NCI-H446 (cell line): ENCODE measurements around the gene HS3ST5.
A peak's percentile ranks its signal among the peaks of the same experiment; 100 is the strongest.
"Not testable (repeated sequence)": the region's sequence is repeated elsewhere in the genome, so short reads cannot be mapped to it uniquely, and the experiment has no call there.

ENCODE experiments used
- DNase-seq, 2 experiments: peaks; one replicate each; lab custom pipeline; 2025; lab: John Stamatoyannopoulos, UW

The HS3ST5 gene

DNA sequence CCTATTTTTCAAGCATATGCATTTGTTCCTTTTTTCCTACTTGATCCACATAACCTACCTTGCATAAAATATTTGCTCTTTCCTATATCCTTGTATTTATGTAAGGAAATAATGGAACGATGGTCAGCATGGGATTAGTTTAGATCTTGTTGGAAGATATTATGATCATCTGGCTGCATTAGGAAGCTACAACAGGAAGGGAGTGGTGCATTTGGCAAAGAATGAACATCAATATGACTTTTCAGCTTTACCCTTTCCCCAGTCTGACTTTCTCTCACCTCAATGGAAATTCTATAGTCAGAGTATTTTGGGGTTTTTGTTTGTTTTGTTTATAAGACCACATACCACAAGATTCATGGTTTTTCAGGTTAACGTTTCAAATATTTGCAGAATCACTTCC lies 66.0 kb downstream of the HS3ST5 start:
- no peak for DNase-seq

DNA sequence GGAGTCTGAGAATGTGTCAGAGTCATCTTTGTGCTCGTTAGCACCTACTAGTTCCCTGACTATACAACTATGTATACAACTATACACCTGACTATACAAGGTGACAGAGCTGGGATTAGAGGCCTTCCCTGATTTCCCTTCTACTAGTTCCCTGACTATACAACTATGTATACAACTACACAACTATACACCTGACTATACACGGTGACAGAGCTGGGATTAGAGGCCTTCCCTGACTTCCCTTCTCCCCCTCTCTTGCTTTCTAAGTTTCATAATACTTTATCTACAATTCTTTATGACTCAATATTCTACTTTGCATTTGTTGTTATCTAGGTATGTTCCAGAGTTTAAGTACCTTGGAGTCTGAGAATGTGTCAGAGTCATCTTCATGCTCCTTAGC lies 68.0 kb downstream of the HS3ST5 start:
- DNase-seq = no peak

DNA sequence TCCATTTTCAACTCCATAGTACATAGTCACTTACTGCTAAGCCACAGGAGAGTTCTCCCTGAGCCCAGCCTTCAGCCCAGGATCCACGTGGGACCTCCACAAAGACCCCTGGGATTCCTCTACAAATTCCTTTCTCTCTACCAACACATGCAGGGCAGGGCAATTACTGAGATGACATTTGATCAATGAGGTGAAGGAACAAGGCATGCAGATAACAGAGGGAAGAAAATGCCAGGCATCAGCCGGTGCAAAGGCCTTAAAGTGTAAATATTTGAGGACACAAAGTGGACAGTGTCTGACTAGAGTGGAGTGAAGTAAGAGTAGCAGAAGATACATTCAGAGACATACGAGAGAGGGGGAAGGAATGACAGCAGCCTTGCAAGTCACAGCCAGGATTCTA lies 70.2 kb downstream of the HS3ST5 start:
- no peak for DNase-seq

DNA sequence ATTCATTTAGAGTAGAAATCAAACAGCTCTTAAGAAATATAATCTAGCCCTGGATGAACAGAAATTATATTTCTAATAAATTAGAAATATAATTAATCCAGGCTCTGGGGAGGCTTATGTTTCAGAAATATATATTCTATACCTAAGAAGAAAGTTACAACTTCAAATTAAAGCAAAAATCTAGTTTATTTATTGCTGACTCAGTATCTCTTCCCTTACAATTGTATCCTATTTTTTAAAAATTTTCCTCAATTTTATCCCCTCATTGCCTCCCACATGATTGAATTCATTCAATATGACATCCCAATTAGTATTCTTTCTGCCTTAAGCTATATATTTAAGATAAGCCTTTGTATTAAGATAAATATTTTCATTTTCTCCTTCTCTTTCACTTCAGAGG lies 71.4 kb downstream of the HS3ST5 start:
- DNase-seq = no peak

DNA sequence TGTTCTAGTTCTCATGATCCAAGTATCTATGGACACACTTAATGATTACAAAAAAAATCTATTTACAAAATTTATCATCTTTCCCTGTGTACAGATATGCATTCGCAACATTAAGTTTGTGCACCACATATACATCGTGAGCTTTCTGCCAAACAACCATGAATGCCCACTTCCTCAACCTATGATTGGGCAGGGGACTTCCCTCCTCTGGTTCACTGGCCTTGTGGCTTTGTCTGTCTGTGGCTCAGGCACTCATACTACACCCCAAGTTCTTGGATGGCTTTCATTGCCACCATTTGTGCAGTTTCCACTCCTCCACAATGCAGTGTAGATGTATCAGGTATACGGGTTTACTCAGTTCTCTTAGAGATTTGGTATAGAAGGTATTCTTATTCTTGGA lies 74.9 kb downstream of the HS3ST5 start:
- no peak for DNase-seq

DNA sequence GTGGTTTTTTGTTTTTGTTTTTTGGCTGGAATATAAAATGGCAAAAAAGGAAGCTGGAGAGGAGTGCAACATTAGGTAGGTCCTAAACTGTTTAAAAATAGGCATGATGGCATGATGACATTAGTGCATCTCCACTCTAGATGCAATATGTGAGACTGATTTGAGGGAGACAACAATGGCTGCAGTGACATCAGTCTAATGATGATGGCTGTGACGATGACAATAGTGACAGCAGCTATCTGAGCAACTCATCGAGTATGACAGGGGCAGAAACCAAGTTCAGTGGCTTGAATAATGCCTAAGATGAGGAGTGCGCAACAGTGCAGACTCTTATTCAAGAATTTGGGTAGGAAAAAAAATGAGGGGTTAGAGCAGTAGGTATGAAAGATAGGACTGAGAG lies 82.0 kb downstream of the HS3ST5 start:
- no peak for DNase-seq

DNA sequence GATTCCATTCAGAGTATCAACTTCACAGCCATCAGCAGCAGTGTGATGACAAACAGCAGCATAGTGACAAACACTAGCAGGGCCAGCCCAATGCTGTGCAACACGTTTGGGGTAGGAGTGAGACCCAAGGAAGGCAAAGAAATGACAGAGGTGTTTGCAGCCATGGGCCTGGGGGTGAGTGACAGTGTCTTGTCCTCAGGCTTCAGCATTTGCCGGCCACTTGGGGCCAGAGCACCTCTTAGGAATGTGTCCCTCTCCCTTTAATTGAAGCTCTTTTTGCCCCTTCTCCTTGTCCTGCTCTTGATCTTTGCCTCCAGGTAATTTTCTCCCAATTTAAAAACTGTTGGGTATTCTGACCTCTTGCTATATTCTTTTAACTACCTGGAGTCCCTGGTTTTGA lies 84.4 kb downstream of the HS3ST5 start:
- no peak for DNase-seq

DNA sequence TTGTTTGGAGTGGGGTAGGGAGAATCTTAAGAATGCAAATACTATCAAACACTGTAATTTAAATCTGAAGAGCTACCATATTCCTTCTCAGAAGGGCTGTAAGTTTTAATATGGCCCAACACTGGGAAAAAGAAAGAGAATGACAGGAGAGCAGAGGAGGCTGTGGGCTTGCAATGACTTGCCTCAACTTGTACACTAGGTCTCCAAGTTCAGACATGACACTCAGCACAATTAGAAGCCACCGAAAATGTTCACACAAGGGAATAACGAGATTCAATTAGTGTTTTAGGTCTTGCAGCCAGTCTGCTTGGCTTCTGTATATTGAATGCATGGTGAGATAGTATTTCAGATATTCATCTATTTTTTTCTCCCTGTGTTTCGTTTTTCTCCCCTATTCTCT lies 89.4 kb downstream of the HS3ST5 start:
- DNase-seq = no peak

DNA sequence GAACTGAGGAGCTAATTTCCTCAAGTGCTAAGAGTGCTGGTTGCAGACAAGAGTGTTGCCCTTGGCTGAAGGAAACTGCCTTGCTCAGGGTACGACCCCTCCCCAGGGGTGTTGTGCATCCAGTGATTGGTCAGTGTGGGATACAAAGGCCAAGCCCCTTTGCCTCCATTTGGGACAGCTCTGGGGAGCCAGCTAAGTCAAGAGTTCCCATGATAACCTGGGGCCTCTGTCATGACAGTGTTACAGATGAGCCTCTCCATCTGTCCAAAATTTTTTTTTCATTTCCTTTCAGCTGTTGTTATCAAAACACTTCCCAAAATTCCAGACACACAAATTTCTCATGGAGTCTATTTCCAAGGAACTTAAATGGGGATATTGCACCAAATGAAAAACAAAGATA lies 93.3 kb downstream of the HS3ST5 start:
- no peak for DNase-seq

DNA sequence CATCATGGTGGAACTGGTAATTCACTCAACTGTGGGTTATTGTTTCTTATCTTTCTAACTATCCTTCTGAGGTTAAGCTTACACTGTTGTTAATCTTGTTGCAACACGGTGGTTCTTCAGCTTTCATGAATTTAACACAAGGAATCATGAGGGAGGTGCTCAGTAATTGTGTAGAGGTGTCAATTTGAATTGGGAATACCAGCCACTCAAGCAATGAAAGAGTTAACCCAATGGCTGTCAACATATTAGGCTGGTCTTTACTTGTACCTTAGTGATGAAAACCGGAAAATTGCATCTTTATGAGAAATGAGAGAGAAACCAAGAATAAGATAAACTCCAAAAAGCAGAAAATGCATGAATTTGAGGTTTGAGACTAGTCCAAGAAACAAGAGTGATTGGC lies 95.7 kb downstream of the HS3ST5 start:
- no peak for DNase-seq

DNA sequence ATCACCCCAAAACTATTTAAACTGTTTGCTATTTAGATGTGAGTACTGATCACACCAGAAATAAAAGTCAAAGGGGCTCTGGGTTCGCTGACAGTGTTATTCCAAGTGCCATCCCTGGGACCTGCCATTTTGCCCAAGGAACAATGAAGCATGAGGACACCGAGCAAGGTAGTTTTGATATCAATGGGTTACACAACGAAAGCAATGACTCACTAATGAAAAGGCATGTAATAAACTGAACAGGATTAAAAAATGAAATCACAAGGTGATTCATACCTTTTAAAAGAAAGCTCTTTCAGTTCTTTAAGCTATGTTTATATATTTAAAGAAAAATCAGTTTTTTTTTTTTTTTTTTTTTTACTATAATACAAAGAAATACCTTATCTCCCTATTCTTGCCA lies 102.0 kb downstream of the HS3ST5 start:
- DNase-seq = no peak

DNA sequence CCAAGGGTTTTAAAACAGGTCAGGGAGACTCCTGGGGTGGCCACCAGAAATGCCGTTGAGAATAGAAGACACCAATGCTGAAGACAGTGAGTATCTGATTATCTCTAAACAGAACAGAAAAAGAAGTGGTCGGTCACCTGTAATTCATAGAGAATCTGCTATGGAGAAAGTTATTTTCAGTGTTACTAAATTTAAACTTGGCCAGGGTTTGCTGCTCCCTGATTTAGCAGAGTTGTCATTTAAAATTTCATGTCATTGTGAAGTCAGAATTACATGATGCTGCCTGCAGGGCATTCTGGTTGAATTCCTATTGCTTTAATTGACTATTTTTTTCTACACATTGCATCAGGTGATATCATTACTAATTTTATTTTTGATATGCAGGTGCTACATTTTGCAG lies 114.1 kb downstream of the HS3ST5 start:
- no peak for DNase-seq

DNA sequence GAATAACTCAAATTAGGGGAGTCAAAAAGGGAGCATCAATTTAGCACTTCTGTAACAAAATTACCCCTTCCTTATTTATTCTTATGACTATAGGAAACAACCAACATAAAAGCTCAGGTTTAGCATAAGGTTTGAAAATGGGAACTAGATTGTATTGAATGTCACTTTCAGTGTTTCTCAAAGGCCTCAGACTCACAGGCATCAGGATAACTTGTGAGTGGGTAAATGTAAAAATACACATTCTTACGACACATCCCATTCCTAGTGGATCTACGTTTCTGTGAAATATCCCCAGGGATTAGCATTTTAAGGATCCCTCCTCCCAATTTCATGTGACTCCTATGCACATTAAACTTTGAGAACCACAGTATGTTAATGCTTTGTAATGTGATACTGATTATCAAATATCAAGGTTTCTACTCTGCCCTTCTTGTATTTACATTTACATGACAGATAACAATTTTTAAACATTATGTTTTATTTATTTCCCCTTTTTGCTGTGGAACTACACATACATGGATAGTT lies 114.8 kb downstream of the HS3ST5 start:
- DNase-seq = no peak

DNA sequence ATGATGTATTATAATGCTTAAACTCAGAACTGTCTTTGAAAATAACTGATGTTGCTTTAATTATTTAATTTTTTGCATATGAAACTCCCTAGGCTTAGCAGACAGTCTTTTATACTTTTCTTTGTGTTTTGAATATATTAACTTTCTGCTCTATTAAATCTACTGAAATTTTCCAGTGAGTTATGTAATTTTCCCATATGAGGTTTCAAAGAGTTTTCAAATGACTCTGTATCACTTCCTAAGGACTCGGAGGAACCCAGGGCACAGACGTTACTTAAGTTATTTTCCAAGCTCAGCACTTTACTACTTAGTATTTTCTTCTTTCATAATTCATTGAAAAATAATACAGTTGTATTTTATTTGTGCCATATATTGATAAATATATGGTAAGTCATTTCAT lies 122.6 kb downstream of the HS3ST5 start:
- DNase-seq = no peak

DNA sequence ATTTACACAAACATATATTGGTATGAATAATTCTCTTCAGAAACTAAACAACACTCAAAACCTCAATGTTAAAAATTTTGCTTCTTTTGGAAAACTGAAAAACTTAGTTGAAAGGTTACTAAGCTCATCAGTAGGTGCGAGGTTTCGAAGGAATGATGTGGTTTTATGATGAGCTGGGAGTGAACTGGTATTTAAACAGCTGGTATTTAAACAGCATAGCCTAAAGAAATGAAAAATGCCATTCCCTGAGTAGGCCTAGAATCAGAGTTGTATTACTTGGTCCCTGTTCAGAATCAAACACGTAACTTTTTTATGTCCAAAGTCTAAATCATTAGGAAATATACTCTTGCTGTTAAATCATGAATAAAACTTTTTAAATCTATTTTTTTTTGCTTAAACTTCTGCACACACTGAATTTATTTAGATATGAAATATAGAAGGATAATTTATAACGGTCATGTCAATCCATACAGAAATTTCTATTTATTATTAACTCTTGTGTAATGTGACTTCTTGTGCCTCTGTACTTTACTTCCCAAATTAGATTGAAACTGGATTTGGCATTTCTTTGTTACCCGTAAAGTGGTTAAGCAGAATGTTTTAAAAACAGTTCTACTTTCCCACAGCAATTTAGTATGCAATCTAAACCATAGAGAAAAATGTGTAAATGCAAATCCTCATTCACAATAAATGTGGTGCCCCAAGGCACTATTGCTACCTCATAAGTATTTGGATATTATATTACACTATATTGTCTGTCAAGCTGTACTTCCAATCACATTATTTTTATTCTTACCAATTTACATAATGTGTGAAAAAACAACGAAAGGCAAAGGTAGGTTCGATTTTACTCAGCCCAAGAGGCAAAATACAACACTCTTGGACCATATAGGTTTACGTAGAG lies 124.1 kb downstream of the HS3ST5 start:
- DNase-seq = no peak

DNA sequence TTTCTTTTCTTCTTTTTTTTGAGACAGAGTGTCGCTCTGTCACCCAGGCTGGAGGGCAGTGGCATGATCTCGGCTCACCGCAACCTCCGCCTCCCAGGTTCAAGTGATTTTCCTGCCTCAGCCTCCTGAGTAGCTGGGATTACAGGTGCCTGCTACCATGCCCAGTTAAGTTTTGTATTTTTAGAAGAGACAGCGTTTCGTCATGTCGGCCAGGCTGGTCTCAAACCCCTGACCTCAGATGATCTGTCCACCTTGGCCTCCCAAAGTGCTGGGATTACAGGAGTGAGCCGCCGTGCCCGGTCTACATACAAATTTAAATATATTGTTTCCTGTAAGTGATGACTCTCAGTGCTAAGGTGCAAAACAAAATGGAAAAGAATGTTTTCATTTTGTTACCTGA lies 124.8 kb downstream of the HS3ST5 start:
- not testable (repeated sequence) for DNase-seq

DNA sequence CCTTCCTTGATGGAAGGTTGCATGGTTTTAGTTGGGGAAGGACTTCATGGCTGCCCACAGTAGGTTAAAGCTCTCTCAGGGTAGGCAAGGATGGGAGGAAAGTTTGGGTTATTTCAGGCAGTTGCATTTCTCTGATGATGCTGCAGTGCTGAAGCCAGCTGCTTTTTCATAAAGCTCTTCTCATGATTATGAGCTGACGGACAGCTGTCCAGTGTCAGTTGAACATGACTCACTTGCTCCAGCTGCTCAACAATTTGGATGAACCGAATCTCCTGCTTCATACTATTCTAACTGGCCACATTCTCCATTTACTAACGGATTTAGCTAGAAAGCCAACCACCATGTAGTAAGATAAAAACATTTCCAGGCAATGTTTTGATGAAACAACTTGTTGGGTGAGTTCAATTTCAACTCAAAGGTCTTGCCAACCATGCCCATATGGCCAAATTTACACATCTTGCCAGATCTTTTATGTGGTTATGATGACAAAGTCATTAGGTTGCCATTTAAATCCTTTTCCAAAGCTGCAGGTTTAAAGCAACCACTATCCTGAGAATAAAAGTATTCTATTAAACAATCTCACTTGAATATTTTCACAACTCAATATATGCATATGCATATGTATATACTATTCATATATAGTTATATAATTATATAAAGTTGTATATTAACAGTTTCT lies 125.9 kb downstream of the HS3ST5 start:
- DNase-seq = peak; percentile 48 to 84

DNA sequence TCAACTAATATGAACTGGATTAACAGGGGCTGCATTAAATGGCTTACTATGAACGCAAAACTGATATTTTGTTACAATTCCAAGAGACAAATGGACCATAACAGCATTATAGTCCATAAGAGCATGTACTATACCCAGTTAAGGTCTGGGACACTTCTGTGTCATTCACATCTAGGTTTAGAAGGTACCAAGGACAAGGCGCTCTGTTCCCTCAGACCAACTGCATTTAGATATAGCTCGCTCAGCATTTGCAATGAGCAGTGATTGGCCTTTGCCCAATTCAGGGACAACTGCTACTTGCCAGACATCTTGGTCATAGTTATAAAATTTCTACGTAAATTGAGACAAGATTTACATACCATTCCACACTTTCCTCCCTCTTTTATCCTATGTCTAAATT lies 132.4 kb downstream of the HS3ST5 start:
- no peak for DNase-seq

DNA sequence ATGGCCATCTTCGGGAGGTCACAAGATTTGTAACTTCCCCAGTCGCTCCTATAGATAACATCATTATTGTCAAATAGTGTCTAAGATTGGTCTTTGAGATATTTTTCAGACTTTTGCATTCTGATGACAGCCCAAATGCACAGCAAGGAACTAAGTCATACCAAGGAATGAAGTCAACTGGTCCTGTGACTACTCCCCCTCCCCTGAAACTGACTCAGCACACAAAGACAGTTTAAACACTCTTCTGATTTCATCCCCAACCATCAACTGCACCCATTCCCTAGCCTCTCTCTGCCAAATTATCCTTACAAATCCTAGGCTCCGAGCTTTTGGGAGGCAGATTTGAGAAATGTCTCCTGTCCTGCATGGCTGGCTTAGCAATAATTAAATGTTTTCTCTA lies 139.4 kb downstream of the HS3ST5 start:
- no peak for DNase-seq

DNA sequence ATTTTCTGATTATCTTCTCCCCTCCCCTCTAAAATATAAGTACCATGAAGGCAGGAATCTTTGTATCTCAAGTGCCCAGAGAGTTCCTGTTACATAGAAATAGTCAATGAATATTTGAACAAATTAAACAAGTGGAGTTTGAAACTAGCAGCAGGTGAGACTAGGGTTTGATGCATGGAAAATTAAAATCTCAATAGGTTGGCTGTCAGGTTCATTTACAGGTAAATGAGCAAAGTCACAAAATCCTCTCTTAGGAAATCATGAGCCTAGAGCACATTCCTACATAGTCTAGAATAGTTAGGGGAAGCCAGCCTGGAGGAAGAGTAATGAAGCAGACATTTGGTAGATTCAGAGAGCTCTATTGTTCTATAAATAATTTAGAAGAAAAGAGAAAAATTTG lies 140.4 kb downstream of the HS3ST5 start:
- DNase-seq = no peak

DNA sequence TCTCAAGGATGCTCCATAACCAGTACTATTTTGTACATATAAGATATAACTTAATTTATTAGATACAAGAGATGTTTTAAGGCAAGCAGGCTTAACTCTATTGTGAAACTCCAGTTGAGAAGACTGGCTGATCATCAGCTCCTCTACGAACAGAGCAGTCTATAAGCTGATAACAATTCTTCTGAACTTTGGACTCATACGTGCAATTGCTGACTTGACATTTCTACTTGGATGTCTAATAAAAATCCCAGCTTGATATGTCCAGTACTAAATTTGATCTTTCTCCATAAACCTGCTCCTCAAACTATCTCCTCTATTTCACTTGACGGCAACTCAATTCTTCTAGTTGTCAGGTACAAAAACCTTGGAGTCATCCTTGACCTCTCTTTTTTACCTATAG lies 141.9 kb downstream of the HS3ST5 start:
- no peak for DNase-seq

DNA sequence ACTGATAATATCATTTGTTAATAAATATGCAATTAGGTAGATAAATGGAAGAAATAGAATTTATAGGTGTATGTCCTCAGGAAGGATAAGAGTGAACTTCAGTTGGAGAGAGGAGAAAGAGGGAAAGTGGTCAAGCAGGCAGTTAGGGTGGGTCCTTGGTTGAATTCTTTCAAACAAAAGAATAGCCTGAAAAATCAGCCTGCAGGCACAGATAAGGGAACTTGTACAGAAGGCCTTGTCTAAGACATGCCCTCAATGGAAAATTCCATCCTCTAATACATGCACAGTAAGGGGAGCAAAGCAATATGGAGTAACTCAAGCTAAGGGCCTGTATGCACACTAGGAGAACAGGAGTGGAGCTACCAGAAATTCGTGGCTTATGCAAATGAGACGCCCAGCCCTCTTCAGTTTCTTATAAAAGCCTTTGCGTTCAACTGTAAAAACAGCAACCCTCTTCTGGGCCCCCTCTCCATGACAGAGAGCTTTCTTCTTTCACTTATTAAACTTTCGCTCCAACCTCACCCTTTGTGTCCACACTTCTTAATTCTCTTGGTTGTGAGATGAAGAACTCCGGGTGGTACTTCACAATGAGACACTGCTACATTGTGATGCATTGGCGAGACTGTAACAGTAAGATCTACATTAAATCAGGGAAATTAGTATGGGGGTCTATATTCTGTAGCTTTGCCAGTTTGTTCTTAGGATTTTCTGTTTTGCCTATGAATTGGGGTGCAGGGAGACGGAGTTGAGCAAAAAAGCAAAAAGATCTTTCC lies 147.0 kb downstream of the HS3ST5 start:
- DNase-seq = no peak

DNA sequence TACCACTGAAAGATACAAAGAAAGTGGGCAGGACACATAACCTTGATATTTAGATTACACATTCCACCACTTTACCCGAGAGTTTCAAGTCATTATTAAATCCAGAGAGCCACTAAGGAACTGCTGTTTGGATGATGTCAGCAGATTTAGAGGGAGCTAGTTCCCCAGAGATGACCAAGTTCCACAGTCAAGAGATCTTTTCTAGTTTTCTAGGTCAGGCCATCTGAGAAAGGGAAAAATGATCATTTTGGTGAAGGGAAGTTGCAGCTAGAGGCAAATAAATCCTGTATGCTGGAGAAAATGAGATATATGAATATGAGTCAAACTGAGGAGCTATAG lies 147.8 kb downstream of the HS3ST5 start:
- no peak for DNase-seq
